Kidney (tissue), 14 donors: ENCODE data around the gene GLIS1. TPM values are rescaled to one million over a fixed set of nuclear protein-coding genes. Genes with fewer than 3 reads are reported as not detected.

Experiments
- DNase-seq, 5 donors: peaks; one replicate each; pipeline ENCODE4 v3.0.0-alpha.2; 2013 to 2020
- FAIRE-seq: peaks from 2 replicates; lab custom pipeline; 2012; peaks lifted over from hg19 to GRCh38; lab: Jason Lieb, UNC
- H3K27ac ChIP-seq, 2 donors: one replicate each; pipeline ENCODE4 v1.7.0; 2013; ENCODE audit warnings: low read depth in 2 of 2, low read length in 2 of 2, inconsistent platforms in 1 of 2
- H3K27me3 ChIP-seq: one replicate; pipeline ENCODE4 v1.7.1; 2013; ENCODE audit warnings: low read length, inconsistent platforms; ENCODE audit not compliant: control insufficient read depth, insufficient read depth
- H3K36me3 ChIP-seq, 3 donors: one replicate each; pipeline versions ENCODE4 v1.7.0 to v1.7.1; 2013; ENCODE audit warnings: low read length in 3 of 3, control low read depth in 1 of 3, inconsistent platforms in 1 of 3; ENCODE audit not compliant: insufficient read depth in 3 of 3, control insufficient read depth in 2 of 3
- H3K4me1 ChIP-seq, 3 donors: one replicate each; pipeline versions ENCODE4 v1.7.0 to v1.7.1; 2013; ENCODE audit warnings: low read length in 3 of 3, inconsistent platforms in 1 of 3, low read depth in 1 of 3; ENCODE audit not compliant: control insufficient read depth in 2 of 3, insufficient read depth in 2 of 3
- H3K4me3 ChIP-seq, 3 donors: one replicate each; pipeline versions ENCODE4 v1.7.0 to v1.8.1; 2013; ENCODE audit warnings: low read length in 3 of 3, control low read depth in 1 of 3, inconsistent platforms in 1 of 3
- H3K9ac ChIP-seq, 3 donors: one replicate each; pipeline versions ENCODE4 v1.7.0 to v1.7.1; 2013; ENCODE audit warnings: low read length in 3 of 3, control low read depth in 1 of 3, inconsistent platforms in 1 of 3
- H3K9me3 ChIP-seq, 3 donors: one replicate each; pipeline versions ENCODE4 v1.7.0 to v1.7.1; 2013; ENCODE audit warnings: low read length in 3 of 3, control low read depth in 1 of 3, inconsistent platforms in 1 of 3; ENCODE audit not compliant: control insufficient read depth in 2 of 3, insufficient read depth in 1 of 3
- intact Hi-C: fragments of 100-400 bp; cut with DNase I; formaldehyde crosslinking; loops from one replicate; pipeline ENCODE4 v1.11.1; 2022
- polyA plus RNA-seq: library from polyadenylated mRNA; stranded (reverse); fragments of 350-450 nt; fragmentation: Illumina TruSeq; extraction: RNeasy Lipid Tissue Mini Kit (QIAGEN cat#74804); gene quantifications from one replicate; pipeline ENCODE4 v1.2.3, GENCODE V29; 2014; ENCODE audit warnings: low read depth, low replicate concordance; ENCODE audit not compliant: insufficient read depth
- total RNA-seq: library from RNA; stranded (reverse); fragmentation: NEBNext Ultra II Directional; extraction: Animal tissue kit (Norgen Biotek cat#: 25700); gene quantifications from one replicate; pipeline ENCODE4 v1.2.1, GENCODE V29; 2021
- TF ChIP-seq, protein P1 (sequence below): IDR thresholded peaks from 3 replicates; pipeline ENCODE4 v1.5.1; 2012; ENCODE audit warnings: mild to moderate bottlenecking, moderate library complexity, borderline replicate concordance; ENCODE audit not compliant: insufficient read depth; ENCODE audit errors: extremely low read depth
- donor health status: control.
- donor health status: control.
- donor health status: control.
- donor health status: control.
- donor health status: control.
- donor health status: DM: yes; HTN: yes; CAD: no.
- donor health status: Normal renal cell carcinoma (clear cell type).

Gene GLIS1
- total and polyA plus RNA-seq, 2 donors from 2014 or later, result 3.3 to 3.7 TPM

DNA sequence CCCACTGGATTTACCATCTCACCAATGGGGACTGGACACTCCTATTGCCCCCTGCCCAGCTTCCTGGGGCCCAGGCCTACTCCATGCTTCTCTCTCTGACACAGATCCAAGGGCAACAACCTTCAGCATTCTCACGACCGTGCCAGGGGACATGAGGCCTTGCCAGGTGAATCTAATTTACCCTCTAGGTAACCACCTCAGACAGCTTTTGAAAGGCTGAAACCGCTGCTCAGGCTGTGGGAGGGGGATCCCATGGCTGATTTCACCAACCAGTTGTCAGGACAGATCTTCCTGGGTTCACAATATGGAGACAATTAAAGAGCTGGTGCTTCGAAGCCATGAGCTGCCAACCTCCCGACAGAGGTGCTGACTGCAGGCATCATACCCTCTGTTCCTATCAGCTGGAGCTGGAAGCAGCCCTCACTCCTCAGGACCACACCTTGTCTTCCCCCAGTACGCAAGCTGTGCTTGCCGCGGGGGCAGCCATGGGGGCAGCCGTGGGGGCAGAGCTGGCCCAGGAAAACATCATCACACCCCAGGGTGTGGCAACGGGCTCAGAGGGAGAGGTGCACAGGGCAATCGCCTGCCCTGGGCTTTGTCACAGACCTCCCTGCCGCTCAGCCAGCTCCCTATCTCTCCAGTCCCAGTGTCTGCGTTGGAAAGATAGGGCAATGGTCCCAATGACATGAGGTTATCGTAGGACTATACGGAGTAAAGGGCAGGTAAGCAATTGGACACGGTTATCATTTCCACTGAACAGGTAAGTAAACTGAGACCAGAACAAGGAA, 159.5 kb downstream of the GLIS1 start:
- Histone ChIP-seq H3K4me3 (no peak overlapping the region), H3K9me3 (no peaks in the 10 kb centered on the region), H3K36me3 (no peaks in the 10 kb centered on the region), H3K9ac (no peak overlapping the region), H3K27ac (no peak overlapping the region), H3K4me1 (peaks cover 0 to 3% (median 0%) of the 10 kb centered on the region in 3 donors), H3K27me3 (no peaks in the 10 kb centered on the region)
- TF ChIP-seq, protein P1, sequence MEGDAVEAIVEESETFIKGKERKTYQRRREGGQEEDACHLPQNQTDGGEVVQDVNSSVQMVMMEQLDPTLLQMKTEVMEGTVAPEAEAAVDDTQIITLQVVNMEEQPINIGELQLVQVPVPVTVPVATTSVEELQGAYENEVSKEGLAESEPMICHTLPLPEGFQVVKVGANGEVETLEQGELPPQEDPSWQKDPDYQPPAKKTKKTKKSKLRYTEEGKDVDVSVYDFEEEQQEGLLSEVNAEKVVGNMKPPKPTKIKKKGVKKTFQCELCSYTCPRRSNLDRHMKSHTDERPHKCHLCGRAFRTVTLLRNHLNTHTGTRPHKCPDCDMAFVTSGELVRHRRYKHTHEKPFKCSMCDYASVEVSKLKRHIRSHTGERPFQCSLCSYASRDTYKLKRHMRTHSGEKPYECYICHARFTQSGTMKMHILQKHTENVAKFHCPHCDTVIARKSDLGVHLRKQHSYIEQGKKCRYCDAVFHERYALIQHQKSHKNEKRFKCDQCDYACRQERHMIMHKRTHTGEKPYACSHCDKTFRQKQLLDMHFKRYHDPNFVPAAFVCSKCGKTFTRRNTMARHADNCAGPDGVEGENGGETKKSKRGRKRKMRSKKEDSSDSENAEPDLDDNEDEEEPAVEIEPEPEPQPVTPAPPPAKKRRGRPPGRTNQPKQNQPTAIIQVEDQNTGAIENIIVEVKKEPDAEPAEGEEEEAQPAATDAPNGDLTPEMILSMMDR, result no peak
- intact Hi-C loops, result no loop called here
- DNase-seq (peak in 1 of 5 donors; percentile 25), FAIRE-seq (no peak)

DNA sequence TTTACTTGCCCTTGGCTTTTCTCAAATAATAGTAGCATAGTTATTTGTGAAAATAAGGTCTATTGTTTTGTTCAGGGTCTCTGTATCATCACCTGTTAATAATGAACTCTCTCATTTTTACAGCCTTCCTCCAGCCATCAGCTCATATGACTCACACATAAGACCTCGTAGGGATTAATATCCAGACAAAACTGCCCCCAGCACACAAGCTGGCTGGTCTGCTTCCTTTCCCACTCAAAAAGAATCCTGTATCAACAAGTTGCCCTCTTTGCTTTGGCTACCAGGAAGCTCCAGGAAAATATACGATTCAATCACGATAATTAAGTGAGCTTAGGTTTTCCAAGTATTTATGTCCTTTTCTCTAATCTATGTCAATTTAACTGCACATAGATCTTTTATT, 160.6 kb downstream of the GLIS1 start:
- Histone ChIP-seq H3K9ac (no peak overlapping the region), H3K27ac (no peak overlapping the region), H3K9me3 (no peaks in the 10 kb centered on the region), H3K36me3 (no peaks in the 10 kb centered on the region), H3K27me3 (no peaks in the 10 kb centered on the region), H3K4me1 (no peaks in the 10 kb centered on the region), H3K4me3 (no peak overlapping the region)
- intact Hi-C loops, result no loop called here
- DNase-seq, result no peak
- FAIRE-seq, result no peak
- TF ChIP-seq, protein P1, result no peak

DNA sequence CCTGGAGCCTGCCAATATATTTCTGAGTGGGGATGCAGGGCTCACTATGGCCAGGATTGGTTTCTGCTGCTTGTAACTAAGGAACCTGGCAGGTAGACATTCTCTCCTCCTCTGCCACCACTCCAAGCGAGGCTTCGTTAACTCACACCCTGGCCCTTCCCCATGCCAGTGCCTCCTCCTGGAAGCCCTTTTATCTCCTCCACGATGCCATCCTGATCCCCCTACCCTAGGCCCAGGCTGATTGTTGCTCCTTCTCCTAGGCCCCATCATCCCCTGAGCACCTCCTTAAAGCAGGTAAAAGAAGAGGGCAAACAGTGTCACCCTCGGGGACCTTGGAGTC, 161.2 kb downstream of the GLIS1 start:
- Histone ChIP-seq H3K27ac (no peak overlapping the region), H3K4me3 (no peak overlapping the region), H3K36me3 (no peaks in the 10 kb centered on the region), H3K9ac (no peak overlapping the region), H3K4me1 (no peaks in the 10 kb centered on the region), H3K9me3 (no peaks in the 10 kb centered on the region), H3K27me3 (no peaks in the 10 kb centered on the region)
- intact Hi-C loops, result no loop called here
- FAIRE-seq (no peak), DNase-seq (peak in 1 of 5 donors; percentile 18)
- TF ChIP-seq, protein P1, result no peak
